HG03060 (cell line): ENCODE results near the gene TMEM126B.
"Not testable (repeated sequence)": the region's sequence is repeated elsewhere in the genome, so short reads cannot be mapped to it uniquely, and the experiment has no call there.

Source experiments
- ATAC-seq: cut with Tn5 transposase; IDR thresholded peaks from one replicate; pipeline ENCODE4 v1.9.1; 2021; ENCODE audit warnings: low read depth, moderate number of reproducible peaks; ENCODE audit not compliant: unreplicated experiment

The TMEM126B gene

GRCh38 chr11:85647078-85647477, 18.7 kb downstream of the TMEM126B start:
- ATAC-seq = no peak

GRCh38 chr11:85647604-85648299, 19.4 kb downstream of the TMEM126B start, which contains the start of gene TMEM126A:
Gene TMEM126A, plus strand, starts transcription at chr11:85647967. Its CDS starts 2,289 bp downstream, at chr11:85650256.
- ATAC-seq = peak; percentile 90

- ATAC-seq = no peak
These were observed 22.7 kb downstream of the TMEM126B start for GRCh38 chr11:85651118-85651517.

- no peak for ATAC-seq
These were observed 24.5 kb downstream of the TMEM126B start for GRCh38 chr11:85652786-85653447.

- not testable (repeated sequence) for ATAC-seq
These were observed 25.9 kb downstream of the TMEM126B start for GRCh38 chr11:85654343-85654742.

GRCh38 chr11:85656777-85657176, 28.4 kb downstream of the TMEM126B start:
- ATAC-seq = no peak

- ATAC-seq = no peak
These were observed 29.8 kb downstream of the TMEM126B start for GRCh38 chr11:85658180-85658579.

- no peak for ATAC-seq
These were observed 33.7 kb downstream of the TMEM126B start for GRCh38 chr11:85661972-85662664.

GRCh38 chr11:85663080-85663752, 34.8 kb downstream of the TMEM126B start:
- no peak for ATAC-seq

- peak; percentile 38 for ATAC-seq
These were observed 35.6 kb downstream of the TMEM126B start for GRCh38 chr11:85663753-85664614.

GRCh38 chr11:85664615-85665481, 36.5 kb downstream of the TMEM126B start, which contains the start of gene CREBZF:
Gene CREBZF, minus strand, starts transcription at chr11:85665129. Its CDS starts 254 bp downstream, at chr11:85664875.
- ATAC-seq = peak; percentile 54

- ATAC-seq = no peak
These were observed 37.3 kb downstream of the TMEM126B start for GRCh38 chr11:85665733-85666132.

GRCh38 chr11:85666687-85667086, 38.3 kb downstream of the TMEM126B start:
- no peak for ATAC-seq

GRCh38 chr11:85668157-85668556, 39.8 kb downstream of the TMEM126B start:
- ATAC-seq = no peak

GRCh38 chr11:85670949-85671663, 42.7 kb downstream of the TMEM126B start:
- ATAC-seq = not testable (repeated sequence)

GRCh38 chr11:85672105-85672902, 43.9 kb downstream of the TMEM126B start:
- no peak for ATAC-seq

- no peak for ATAC-seq
These were observed 45.0 kb downstream of the TMEM126B start for GRCh38 chr11:85673393-85673792.
